Bone marrow (tissue), 2 donors: ENCODE measurements around the gene MBD5.

ENCODE experiments used
- DNase-seq, 2 donors: peaks; one replicate each; lab custom pipeline; 2025; lab: John Stamatoyannopoulos, UW

Gene MBD5

GRCh38 chr2:148124271-148124670, 103.4 kb downstream of the MBD5 start:
- no peak for DNase-seq

GRCh38 chr2:148130581-148130980, 109.7 kb downstream of the MBD5 start:
- no peak for DNase-seq

GRCh38 chr2:148132412-148132811, 111.5 kb downstream of the MBD5 start:
- no peak for DNase-seq

- DNase-seq, result no peak
These were observed 114.8 kb downstream of the MBD5 start for GRCh38 chr2:148135705-148136104.

- DNase-seq, result no peak
These were observed 115.5 kb downstream of the MBD5 start for GRCh38 chr2:148136441-148136840.

- DNase-seq, result no peak
These were observed 141.1 kb downstream of the MBD5 start for GRCh38 chr2:148161909-148162435.

- no peak for DNase-seq
These were observed 142.0 kb downstream of the MBD5 start for GRCh38 chr2:148162871-148163270.

- no peak for DNase-seq
These were observed 145.1 kb downstream of the MBD5 start for GRCh38 chr2:148165975-148166374.

GRCh38 chr2:148167241-148167766, 146.4 kb downstream of the MBD5 start:
- DNase-seq, result no peak

- DNase-seq, result no peak
These were observed 147.0 kb downstream of the MBD5 start for GRCh38 chr2:148167855-148168254.

- no peak for DNase-seq
These were observed 151.4 kb downstream of the MBD5 start for GRCh38 chr2:148172131-148172753.

GRCh38 chr2:148173168-148173567, 152.3 kb downstream of the MBD5 start:
- DNase-seq, result no peak

- no peak for DNase-seq
These were observed 156.7 kb downstream of the MBD5 start for GRCh38 chr2:148177559-148177958.

GRCh38 chr2:148179724-148180123, 158.8 kb downstream of the MBD5 start:
- DNase-seq, result no peak

- no peak for DNase-seq
These were observed 164.1 kb downstream of the MBD5 start for GRCh38 chr2:148184976-148185375.

GRCh38 chr2:148194882-148195281, 174.0 kb downstream of the MBD5 start:
- DNase-seq, result no peak

- no peak for DNase-seq
These were observed 180.4 kb downstream of the MBD5 start for GRCh38 chr2:148201075-148202004.

GRCh38 chr2:148202237-148202636, 181.3 kb downstream of the MBD5 start:
- DNase-seq, result no peak

- no peak for DNase-seq
These were observed 186.2 kb downstream of the MBD5 start for GRCh38 chr2:148207111-148207510.

GRCh38 chr2:148209603-148210002, 188.7 kb downstream of the MBD5 start:
- DNase-seq, result no peak

GRCh38 chr2:148218326-148219075, 197.6 kb downstream of the MBD5 start:
- no peak for DNase-seq

- DNase-seq, result no peak
These were observed 200.3 kb downstream of the MBD5 start for GRCh38 chr2:148221166-148221565.
